GM21717 (cell line): ENCODE results near the gene ETV4.

Experiments used
- ATAC-seq: cut with Tn5 transposase; IDR thresholded peaks from one replicate; pipeline ENCODE4 v1.9.1; 2021; ENCODE audit warnings: mild to moderate bottlenecking, moderate library complexity; ENCODE audit not compliant: unreplicated experiment

ETV4 gene

DNA sequence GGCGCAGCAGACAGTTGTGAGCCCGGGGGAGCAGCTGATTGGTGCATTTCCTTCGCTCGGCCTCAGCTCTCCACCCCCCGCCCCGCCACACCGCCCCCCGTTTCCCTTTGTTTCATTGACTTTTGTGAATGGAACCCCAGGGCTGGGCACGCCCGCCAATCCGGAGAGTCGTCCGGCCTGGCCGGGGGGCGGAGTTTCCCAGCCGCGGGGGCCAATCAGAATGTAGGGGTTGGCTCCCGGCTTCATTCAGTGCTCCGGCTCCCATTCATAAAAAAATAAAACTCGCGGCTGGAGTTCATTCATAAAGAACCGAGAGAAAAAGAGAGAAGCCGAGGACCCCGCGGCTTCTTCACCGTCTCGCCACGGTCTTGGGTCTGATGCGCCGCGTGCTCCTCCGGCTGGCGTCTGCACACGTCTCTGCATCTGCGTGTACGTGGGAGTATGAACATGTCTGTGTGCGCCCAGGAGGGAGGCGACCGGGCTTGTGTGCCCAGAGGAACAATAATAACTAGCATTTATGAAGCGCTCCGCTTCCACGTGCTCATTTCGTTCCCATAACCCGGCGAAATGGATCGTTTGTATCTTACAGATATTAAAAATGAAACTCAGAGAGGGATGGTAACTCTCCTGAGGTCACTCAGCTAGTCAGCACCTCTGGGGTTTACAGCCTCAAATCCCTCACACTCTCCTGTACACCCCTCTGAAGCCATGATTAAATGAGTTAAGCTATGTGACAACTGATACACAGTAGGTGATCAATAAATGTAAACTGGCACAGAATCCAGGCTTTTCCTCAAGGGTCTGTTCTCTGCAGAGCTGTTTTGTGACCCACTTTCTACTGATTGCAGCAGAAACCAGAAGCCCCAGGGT, at the start of gene ETV4:
Gene ETV4, minus strand, starts transcription at position 22 of the 870 bp plus-strand sequence. CDS start 723 bp downstream, outside the sequence.
- peak; percentile 74 for ATAC-seq

DNA sequence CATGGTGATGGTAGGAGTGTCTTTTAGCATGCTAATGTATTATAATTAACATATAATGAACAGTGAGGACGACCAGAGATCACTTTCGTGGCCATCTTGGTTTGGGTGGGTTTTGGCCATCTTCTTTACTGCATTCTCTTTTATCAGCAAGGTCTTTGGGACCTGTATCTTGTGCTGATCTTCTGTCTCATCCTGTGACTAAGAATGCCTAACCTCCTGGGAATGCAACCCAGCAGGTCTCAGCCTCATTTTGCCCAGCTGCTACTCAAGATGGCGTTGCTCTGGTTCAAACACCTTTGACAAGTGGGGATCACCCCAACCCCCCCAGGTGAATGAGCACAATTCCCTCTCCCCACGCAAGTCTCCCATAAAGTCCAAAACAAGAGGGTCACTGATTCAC, 49.3 kb upstream of the ETV4 start:
- no peak for ATAC-seq

DNA sequence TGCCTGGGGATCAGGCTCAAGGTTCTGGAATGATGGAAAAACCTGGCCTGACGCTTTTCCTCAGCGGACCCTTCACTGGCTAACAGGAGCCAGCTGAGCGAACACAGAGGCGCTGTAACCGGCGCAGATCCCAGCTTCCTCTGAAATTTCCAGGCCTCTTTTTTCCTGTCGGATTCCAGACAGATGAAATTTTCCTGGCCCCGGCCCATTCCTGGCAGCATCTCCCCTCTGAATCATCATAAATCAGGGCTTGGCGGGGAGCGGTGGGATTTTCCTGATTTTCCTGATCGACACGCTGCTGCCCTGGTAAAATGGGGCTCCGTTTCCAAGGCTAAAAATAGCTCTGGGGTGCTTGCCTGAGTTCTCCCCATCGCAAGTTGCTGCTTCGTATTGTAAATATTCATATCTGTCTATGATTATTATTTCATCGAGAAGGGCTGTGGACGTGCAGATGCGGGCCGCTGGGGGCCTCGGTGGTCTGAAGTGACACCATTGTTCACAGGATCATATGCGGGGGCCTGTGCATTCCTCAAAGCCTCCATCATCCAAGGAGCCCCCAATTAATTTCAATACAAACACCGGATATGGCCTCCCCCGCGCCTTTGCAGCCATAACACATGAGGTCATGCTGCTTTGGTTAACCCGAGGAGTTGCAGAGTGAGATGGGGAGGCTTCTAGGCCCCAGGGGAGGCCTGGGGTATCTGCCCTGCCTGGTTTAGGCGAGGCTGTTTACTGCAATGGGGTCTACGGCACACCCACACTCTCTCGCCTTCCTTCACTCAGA, 45.8 kb upstream of the ETV4 start:
- no peak for ATAC-seq

DNA sequence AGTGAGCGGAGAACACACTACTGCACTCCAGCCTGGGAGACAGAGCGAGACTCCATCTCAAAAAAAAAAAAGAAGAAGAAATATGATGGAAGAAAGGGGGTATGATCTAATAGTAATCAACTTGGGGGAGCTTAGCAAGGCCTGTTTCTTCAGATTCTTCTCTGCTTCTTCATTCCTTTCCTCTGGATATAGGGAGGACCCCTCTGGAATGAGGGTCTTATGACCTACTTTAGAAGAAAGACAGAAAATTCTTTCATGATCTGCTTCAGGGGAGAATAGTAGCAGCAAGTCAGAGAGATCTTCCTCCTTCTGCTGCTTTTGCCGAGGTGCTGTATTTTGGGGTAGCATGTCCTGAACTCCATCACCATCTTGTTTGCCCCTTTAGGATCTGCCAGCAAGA, 44.9 kb upstream of the ETV4 start:
- ATAC-seq = no peak

DNA sequence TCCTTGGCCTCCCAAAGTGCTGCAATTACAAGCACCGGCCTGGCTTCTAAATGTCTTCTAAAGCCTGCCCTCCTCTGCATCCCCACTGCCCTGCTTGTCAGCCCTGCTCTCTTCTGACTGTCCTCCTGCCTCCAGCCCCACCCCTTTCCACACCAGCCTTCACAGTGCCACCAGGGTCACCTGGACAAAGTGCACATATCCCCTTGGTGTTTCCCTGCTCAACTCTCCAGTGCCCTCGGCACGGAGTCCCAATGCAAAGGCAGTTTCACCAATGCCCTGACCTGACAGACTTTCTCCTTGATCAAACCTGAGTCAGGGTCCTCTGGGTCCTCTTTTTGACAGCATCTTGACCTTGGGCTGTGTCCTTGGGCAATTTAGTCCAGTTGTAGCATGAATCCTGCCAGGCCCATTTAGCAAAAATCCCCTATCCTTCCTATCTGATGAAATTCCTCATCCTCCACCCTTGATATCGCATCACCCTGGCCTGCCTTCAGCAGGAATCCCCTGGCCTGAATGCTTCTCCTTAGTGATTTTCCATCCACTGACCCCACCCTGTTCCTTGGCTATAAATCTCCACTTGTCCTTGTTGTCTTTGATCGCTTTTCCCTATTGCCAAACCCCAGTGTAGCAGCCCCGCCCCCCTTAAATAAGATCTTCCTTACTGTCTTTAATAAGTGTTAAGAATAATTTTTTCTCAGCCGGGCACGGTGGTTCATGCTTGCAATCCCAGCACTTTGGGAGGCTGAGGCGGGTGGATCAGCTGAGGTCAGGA, 42.7 kb upstream of the ETV4 start:
- no peak for ATAC-seq

DNA sequence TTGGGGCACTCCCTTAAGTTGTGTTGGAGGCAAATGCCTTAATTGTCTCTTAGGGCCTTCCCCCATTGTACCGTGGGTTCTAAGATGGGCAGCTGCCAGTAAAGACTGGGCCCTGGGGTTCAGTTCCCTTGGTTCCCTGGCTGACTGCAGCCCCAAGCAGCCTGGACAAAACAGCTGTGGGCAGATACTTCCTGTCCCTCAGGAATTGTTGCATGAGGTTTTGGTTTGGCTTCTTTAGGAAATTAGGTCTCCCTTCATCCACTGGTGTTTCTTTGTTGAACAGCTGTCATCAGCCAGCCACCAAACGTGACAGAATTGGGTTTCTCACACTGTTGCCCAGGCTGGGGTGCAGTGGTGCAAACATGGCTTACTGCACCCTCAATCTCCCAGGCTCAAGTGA, 42.0 kb upstream of the ETV4 start:
- ATAC-seq = no peak

DNA sequence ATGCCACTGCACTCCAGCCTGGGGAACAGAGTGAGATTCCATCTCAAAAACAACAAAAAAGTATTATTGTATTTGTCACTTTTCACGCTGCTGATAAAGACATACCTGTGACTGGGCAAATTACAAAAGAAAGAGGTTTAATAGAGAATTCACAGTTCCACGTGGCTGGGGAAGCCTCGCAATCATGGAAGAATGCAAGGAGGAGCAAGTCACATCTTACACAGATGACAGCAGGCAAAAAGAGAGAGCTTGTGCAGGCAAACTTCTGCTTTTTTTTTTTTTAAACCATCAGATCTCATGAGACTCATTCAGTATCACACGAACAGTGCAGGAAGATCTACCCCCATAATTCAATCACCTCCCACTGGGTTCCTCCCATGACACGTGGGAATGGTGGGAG, 41.5 kb upstream of the ETV4 start:
- no peak for ATAC-seq

DNA sequence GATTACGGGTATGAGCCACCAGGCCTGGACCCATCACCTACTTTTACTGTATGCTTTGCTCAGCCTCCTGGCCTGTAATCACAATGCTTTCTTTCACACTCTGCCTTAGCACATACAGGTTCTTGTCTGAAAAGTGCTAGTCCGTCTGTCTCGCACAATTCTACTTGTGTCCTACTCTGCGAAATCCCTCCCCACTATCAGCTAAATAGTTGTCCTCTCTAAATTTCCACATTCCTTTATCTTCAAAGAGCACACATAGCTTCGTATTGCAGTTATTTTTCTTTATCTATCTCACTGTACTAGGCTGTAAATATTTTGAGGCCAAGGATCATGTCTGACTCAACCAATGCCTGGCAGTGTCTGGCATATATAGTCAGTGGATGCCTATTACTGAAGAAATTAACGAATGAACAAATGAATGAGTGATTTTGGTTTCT, 38.5 kb upstream of the ETV4 start:
- no peak for ATAC-seq

DNA sequence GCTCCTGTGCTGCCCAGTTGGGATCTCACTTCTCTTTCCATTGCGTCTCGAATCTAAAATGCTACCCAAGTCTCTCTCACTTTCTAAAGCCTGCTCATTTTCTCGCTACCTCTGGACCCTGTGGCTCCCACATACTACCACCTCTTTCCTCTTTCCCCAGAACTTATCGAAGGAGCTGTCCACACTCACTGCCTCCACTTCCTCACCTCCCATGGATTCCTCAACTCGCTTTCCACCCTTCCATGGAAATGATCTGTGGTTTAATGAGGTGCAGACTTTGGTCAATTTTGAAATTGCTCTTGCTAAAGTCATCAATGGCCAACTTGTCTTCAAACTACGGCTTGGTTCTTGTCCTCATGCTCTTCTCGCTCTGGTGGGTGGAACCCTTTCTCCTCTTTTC, 37.2 kb upstream of the ETV4 start:
- ATAC-seq = no peak

DNA sequence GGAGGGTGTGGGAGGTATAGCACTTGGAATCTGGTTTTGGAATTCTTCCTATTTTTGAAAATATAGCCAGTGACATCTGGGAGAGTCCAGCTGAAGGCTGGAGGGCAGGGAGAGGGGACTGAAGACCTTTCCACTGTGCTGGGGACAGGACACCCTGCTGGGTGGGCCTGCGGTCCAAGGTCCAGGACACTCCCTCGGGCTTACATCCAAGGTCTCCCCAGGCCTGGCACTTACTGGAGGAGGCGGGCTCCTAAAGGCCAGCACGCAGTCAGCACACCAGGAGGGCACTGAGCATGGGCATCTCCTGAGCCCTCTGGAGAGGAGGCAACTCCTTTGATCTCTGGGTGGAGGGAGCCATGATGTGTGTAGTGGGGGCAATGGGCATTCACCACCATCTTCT, 35.5 kb upstream of the ETV4 start:
- no peak for ATAC-seq

DNA sequence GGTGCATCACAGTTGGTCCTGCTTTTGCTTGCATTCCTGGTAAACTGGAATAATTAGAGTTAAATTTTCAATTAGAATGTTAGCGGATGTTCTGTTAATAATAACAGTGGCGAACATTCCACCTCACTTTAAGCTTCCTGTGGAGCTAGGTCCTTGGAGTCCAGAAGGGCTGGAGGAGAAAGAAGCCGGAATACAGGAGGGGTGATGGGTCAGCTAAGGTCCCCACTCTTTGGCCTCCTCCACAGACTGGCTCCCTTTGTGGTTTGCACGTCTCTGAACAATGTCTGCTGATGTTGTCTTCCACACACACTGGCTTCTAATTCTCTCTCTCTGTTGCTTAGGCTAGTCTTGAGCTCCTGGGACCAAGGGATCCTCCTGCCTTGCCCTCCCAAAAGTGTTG, 35.0 kb upstream of the ETV4 start:
- no peak for ATAC-seq

DNA sequence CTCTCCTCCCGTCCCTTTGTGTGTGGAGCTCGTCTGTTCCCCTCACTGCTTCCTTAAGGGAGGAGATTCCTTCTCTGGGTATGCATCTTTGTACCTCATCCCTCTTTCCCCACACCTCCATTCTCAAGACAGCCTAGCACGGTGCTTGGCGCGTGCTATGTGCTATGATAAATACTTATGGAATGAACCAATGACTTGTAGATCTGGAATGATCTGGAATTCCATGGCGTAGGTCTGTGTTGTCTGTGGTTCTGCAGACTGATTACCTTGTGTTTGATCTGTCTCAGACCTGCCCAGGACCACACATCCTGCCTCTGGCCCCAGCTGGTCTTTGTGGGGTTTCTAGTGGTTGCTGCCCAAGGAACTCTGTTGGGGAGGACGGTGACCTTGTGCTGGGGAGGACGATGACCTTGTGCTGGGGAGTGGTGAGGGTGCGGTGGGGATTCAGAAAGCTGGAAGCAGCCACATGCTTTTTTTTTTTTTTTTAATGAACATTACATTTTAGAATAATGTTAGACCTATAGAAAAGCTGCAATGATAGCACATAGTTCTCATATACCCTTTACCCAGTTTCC, 33.5 kb upstream of the ETV4 start:
- ATAC-seq = no peak

DNA sequence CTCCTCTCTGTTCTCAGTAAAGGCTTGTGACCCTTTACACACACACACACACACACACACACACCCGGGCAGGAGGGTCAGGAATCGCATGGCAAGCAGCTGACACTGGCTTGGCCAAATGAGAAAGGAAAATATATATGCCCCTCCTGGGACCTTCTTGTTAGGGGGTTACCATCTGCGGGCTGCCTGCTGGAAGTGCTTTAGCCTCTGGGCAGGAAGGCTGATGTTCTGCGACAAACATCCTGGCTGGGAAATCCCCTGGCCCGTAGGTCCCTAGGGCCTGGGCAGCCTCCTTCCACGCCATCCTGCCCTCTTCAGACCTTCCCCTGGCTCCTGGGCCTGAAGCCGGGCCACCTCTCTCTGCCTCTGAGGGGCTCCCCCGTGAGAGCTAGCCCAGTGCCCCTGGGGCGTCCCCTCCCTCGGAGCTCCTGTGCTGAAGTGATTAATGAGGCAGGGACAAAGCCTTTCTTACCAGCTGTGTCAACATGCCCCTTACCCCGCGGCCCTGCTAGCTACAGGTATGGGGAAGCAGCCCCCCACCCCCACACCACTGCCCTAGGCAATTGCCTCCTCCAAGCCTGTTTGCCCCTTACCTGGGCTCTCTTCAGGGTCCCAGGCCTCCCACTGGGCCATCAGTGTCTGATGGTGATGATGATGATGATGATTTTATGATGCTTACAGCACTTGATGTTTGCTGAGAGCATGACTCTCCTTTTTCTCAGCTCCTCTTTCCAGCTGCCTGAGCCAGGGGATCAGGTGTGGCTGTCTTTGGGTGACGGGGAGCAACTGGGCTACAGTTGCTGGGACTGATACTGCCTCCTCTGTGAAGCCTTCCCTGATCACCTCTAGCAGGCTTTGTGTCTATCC, 32.8 kb upstream of the ETV4 start:
- no peak for ATAC-seq

DNA sequence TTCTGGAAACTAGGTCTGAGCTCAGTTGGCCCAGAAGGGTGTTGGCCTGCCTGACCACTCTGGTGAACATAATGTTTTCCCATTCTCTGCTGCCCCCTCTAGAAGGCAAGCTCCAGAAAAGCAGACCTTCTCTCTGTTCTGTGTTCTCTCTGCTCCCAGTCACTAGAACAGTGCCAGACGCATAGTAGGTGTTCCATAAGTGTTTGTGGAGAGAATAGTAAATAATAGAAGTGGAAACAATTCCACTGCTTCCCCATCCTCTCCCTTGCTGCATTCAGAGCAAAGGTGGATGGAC, 32.2 kb upstream of the ETV4 start:
- ATAC-seq = no peak

DNA sequence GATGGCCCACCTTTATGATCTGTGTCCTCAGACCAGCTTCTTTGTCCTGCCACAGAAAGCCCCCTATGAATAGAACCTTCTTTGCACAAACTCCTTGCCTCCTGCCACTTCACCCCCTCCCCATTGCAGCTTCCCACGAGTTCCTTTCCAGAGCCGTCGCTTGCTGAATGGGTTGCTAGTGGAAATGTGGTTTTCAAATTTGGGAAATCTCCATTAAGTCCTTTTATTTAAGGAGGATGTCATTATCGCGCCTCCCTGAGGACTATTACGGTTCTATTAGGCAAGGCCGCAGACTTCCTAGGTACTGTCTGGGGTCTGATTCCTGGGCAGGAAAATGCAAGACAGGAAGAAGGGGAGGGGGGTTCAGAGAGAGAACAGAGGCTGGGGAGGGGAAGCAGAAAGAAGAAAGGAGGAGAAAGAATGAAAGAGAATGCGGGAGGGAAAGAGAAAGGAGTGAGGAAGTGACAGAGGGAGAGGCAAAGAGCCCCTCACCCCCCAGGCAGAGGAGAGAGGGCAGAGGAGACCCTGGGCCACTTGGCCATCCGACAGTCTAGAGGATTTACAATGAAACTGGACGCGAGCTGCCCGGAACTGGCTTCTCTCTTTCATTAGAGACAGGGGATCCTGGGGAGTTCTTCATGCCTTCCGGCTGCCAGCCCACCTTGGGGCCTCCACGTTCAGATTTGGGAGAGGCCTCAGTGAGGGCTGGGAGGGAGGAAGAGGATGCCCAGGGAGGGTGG, 31.7 kb upstream of the ETV4 start:
- ATAC-seq = no peak

DNA sequence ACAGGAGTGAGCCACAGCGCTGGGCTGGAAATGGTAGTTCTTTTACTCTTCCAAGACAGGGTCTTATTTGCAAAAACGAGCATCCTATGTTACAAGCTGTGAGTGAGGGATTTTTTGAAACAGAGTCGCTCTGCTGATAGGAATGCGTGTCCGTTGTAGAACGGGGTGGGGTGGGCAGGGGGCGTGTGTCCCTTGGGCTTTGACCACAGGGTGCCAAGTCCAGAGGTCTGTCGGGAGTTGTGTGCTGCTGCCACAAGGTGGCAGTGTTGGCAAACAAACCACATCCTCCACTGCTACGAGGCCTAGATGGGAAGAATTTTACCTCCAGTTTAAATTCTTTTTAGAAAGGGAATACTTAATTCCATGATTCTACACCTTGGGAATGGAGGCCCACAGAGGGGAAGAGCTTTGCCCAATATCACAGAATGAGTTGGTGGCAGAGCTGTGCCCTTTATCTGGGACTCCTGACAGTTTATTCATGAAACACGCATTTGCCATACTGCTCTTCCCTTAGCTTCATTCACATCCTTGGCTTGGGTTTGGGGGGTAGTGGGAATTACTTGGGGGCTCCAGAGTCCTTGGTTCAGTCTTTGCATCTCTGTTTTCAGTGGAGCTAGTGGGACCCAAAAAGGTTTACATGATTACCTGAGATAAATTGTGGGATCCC, 30.6 kb upstream of the ETV4 start:
- no peak for ATAC-seq

DNA sequence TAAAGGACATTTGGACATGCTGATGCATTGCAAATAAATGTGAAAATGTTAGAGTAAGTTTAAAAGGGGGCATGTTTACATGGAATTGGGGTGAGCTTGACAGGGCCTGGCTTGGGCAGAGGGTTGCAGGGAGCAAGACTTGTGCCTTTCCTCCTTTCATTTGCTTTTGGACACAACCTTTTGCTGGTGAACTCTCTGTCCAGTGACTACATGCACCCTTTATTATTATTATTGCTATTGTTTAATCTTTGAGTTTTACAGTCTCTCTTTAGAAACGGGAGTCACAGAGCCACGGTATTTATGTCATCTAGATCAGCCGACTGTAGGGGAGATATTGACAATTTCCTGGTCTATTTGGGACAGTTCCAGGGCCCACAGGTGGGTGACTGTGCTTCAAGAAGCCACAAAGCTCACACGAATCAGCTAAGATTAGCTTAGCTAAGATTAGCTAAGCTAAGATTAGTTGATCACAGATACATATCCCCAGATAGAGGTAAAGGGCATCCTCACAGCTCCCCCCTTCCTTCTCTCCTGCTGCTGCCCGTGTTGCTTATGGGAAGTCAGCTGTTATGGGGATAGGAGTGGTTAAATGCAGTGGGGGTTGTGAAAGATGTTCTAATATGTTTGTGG, 28.9 kb upstream of the ETV4 start:
- ATAC-seq = no peak

DNA sequence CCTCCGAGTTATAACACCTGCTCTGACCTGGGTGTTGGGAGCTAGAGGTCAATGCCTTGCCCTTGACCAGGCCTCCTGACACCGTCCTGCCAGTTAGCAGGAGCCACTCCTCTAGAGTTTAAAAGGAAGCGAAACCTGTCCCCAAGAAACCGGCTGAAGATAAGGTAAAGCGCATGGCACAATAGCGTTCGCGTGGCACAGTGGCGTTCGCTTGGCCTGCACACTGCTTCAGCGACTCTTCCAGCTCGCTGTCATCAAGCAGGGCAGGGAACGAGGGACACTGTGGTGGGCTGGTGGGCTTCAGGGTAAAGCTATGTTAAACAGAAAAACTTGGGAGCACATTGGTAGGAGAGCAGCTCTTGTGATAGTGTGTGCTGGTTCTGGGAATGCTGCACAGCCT, 28.2 kb upstream of the ETV4 start:
- no peak for ATAC-seq
